ENCODE data around the gene CCDC18.

Gene CCDC18

DNA sequence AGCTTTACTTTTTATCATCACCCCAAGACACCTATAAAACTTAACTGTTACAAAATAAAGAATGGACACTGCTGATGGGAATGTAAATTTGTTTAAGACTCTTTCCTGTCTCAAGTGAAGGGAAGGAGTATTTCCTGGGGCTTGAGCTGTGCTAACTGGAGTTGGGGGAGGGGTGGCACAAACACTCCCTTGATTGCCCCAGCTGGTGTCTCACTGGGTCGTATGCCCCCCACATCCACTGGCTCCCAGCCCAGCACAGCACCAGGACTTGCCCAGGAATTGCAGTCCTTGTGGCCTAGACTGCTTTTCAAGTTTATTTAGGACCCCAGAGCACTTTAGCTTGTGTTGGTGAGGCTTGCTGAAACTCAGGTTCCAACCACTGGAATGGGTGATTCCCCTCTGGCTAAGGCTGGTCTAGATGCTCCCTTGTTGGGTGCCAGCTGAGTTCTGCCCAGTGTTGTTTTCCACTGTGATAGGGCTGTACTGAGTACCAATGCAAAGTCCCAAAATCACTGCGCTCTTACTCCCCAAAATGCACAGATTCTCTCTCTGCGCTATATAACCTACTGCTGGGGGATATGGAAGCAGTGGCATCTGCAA, 116.1 kb downstream of the CCDC18 start:
- no peaks in the 10 kb centered on the region for H3K27me3 Mint-ChIP-seq (ENCODE audit: low read depth)
- H3K27ac Mint-ChIP-seq, result no peak overlapping the region
- H3K4me1 Mint-ChIP-seq, result no peaks in the 10 kb centered on the region
- no peak for TF ChIP-seq CTCF (IDR thresholded peaks at IDR 0.05; ENCODE audit: unreplicated experiment in 3 of 3)
- peaks cover 5% of the 10 kb centered on the region for H3K9me3 Mint-ChIP-seq
- peaks cover 18% of the 10 kb centered on the region for H3K36me3 Mint-ChIP-seq (ENCODE audit: low read depth)
- H3K4me3 Mint-ChIP-seq, result no peak overlapping the region

GRCh38 chr1:93301131-93301530, 120.6 kb downstream of the CCDC18 start:
- Mint-ChIP-seq H3K27me3 (ENCODE audit: low read depth) (no peaks in the 10 kb centered on the region), H3K9me3 (no peaks in the 10 kb centered on the region), H3K4me1 (no peaks in the 10 kb centered on the region), H3K27ac (no peak overlapping the region), H3K4me3 (no peak overlapping the region), H3K36me3 (ENCODE audit: low read depth) (peaks cover 4% of the 10 kb centered on the region)
- TF ChIP-seq CTCF (IDR thresholded peaks at IDR 0.05; ENCODE audit: unreplicated experiment in 3 of 3), result no peak

DNA sequence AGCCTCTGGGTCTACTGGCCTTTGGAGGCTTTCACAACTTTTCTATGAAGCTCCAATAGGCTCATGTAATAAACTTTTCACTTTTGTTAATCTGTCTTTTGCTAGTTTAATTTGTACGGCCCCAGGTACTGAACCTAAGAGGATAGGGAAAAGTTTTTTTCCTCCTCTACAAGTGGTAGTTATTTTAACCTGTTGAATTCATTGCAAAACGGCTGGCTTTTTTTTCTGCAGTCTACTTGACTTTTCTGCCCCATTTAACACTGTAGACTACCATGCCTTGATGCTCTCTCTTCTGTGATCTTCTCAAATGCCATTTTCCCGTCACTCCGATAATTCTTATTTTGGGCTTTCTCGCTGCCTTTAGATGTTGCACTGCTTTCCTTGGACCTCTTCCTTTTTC, 121.6 kb downstream of the CCDC18 start:
- H3K4me1 Mint-ChIP-seq, result no peaks in the 10 kb centered on the region
- no peaks in the 10 kb centered on the region for H3K9me3 Mint-ChIP-seq
- peaks cover 4% of the 10 kb centered on the region for H3K36me3 Mint-ChIP-seq (ENCODE audit: low read depth)
- no peak overlapping the region for H3K4me3 Mint-ChIP-seq
- H3K27me3 Mint-ChIP-seq (ENCODE audit: low read depth), result no peaks in the 10 kb centered on the region
- no peak for TF ChIP-seq CTCF (IDR thresholded peaks at IDR 0.05; ENCODE audit: unreplicated experiment in 3 of 3)
- H3K27ac Mint-ChIP-seq, result no peak overlapping the region

DNA sequence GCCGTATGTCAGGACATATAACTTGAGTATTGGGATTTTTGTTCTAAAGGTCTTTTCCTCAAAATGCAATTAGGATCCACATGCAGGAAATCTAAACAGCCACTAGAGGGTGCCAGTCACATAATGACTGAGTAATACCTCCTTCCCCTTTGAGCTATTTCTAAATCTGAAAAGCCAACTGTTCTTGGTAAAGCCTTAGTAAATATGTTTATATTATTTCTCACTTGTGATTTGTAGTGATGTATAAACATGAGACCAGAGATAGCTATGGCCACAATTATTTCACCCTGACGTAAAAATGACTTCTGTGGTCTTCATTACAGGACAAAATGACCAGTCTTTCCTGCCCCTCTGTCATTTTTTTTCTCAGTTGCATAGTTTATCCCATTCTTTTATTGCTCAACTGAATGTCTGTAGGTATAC, 124.2 kb downstream of the CCDC18 start:
- Mint-ChIP-seq H3K36me3 (ENCODE audit: low read depth) (peaks cover 2% of the 10 kb centered on the region), H3K27me3 (ENCODE audit: low read depth) (no peaks in the 10 kb centered on the region), H3K4me3 (no peak overlapping the region), H3K9me3 (no peaks in the 10 kb centered on the region), H3K27ac (no peak overlapping the region), H3K4me1 (no peaks in the 10 kb centered on the region)
- peak; percentile 81 to 85 (median 84) for TF ChIP-seq CTCF (IDR thresholded peaks at IDR 0.05; ENCODE audit: unreplicated experiment in 3 of 3)

DNA sequence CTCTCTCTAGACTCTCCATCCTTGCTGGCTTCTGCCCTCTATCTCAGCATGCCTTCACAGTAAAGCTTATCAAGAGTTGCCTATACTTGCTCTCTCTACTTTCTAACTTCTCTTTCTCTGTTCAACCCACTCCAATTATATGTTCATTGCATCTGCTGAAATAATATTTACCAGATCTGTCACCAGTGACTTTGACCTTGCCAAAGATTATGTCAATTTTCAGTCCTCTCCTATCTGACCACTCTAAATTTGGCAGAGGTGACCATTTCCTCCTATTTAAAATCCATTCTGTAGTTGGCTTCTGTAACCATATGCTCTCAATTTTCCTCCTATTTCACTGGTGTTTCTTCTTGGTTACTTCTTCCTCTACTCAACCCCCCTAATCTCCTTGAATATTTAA, 126.4 kb downstream of the CCDC18 start:
- Mint-ChIP-seq H3K9me3 (no peaks in the 10 kb centered on the region), H3K4me1 (no peaks in the 10 kb centered on the region), H3K36me3 (ENCODE audit: low read depth) (peaks cover 10% of the 10 kb centered on the region), H3K27ac (no peak overlapping the region), H3K27me3 (ENCODE audit: low read depth) (no peaks in the 10 kb centered on the region), H3K4me3 (no peak overlapping the region)
- TF ChIP-seq CTCF (IDR thresholded peaks at IDR 0.05; ENCODE audit: unreplicated experiment in 3 of 3), result no peak

- peaks cover 15% of the 10 kb centered on the region for H3K36me3 Mint-ChIP-seq (ENCODE audit: low read depth)
- TF ChIP-seq CTCF (IDR thresholded peaks at IDR 0.05; ENCODE audit: unreplicated experiment in 3 of 3), result no peak
- no peaks in the 10 kb centered on the region for H3K9me3 Mint-ChIP-seq
- H3K4me1 Mint-ChIP-seq, result no peaks in the 10 kb centered on the region
- H3K27ac Mint-ChIP-seq, result no peak overlapping the region
- H3K4me3 Mint-ChIP-seq, result no peak overlapping the region
- H3K27me3 Mint-ChIP-seq (ENCODE audit: low read depth), result no peaks in the 10 kb centered on the region
Observed at GRCh38 chr1:93313026-93313425, 132.5 kb downstream of the CCDC18 start.
